Activated CD8-positive, alpha-beta T cell treated with anti-CD3 and anti-CD28 coated beads, Interleukin-2, amount 10 ng/mL, durations not matched to agents 7 days and 5 days (primary cell): ENCODE measurements around the gene ZBTB7C. TPM values are rescaled to one million over a fixed set of nuclear protein-coding genes. Genes with fewer than 3 reads are reported as not detected.

Experiments
- ATAC-seq: fragments of 150-1000 bp; cut with Tn5 transposase; one replicate; pipeline ENCODE4 v1.10.0; 2021; ENCODE audit warnings: moderate library complexity
- CTCF ChIA-PET: fragments of 350-600 bp; sonication (Branson Sonifier 250); formaldehyde crosslinking; loops from one replicate; lab custom pipeline; 2021; ENCODE audit warnings: antibody characterized with exemption; lab: Charles Lee
- POLR2A ChIA-PET: fragments of 350-600 bp; sonication (Branson Sonifier 250); formaldehyde crosslinking; loops from one replicate; lab custom pipeline; 2021; ENCODE audit warnings: antibody characterized with exemption; lab: Charles Lee
- DNase-seq: peaks from one replicate; pipeline ENCODE4 v3.0.0-alpha.2; 2020
- H3K27ac Mint-ChIP-seq: one replicate; pipeline ENCODE4 v1.8.0; 2021; ENCODE audit warnings: mild to moderate bottlenecking, mixed read lengths
- H3K27me3 Mint-ChIP-seq: one replicate; pipeline ENCODE4 v1.8.0; 2021; ENCODE audit warnings: low read depth, mixed read lengths
- H3K36me3 Mint-ChIP-seq: one replicate; pipeline ENCODE4 v1.8.0; 2021; ENCODE audit warnings: low read depth, mixed read lengths
- H3K4me1 Mint-ChIP-seq: one replicate; pipeline ENCODE4 v1.8.0; 2021; ENCODE audit warnings: low read depth, mixed read lengths
- H3K4me3 Mint-ChIP-seq: one replicate; pipeline ENCODE4 v1.8.0; 2021; ENCODE audit warnings: mild to moderate bottlenecking, mixed read lengths
- H3K9me3 Mint-ChIP-seq: one replicate; pipeline ENCODE4 v1.8.0; 2022; ENCODE audit warnings: mixed read lengths; ENCODE audit not compliant: insufficient read depth
- total RNA-seq, 2 experiments: library from RNA; stranded (reverse); gene quantifications; one replicate each; pipeline ENCODE4 v1.2.3, GENCODE V29; 2021

Gene ZBTB7C
- total RNA-seq = not detected

DNA sequence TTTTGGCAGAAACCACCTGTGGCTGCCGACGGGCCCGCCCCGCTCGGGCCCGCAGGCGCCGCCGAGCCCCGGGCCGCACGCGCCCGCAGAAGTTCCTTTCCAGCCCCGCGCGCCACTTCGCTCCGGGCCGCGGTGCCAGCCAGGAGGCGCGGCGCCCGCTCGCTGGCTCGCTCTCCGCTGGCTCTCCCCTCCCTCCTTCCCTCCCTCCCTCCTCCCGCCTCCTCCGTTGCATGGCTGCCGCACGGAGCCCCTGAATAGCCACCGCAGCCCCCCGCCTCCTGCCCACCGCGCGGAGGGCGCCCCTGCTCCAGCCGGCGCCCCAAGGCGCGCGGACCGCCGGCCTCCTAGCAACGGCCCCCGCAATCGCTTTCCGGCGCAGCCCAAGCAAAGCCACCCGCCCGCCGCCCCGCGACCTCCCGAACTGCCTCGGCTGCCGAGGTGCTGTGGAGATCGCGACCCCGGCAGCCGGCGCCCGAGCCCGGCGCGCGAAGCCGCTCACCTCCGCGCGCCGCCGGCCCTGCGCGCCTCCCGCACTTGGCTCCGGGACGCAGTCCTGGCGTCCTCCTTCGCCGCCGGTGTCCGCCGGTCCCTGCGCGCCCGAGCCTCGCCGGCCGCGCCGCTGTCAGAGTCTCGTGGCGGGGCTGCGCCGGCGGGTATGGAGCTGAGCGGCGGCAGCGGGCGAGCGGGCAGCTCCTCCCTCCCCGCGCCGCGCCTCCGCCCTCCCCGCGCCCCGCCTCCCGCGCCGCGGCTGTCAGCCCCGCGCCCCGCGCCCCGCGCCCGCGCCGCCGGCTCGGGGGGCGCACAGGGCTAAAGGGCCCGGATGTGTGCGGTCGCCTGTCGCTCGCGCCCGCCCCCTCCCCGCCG lies at the start of gene ZBTB7C:
Gene ZBTB7C, minus strand, starts transcription at position 657 of the 864 bp plus-strand sequence.
- Mint-ChIP-seq H3K27me3 (peaks cover 71% of the 10 kb centered on the region), H3K36me3 (peaks cover 3% of the 10 kb centered on the region), H3K9me3 (no peaks in the 10 kb centered on the region), H3K4me3 (peak within 1 kb of the TSS; percentile 60), H3K4me1 (peaks cover 15% of the 10 kb centered on the region), H3K27ac (peak within 1 kb of the TSS; percentile 25)
- POLR2A ChIA-PET = no interaction called here
- no peak for DNase-seq
- CTCF ChIA-PET = no interaction called here
- ATAC-seq = peak; percentile 57

GRCh38 chr18:48456838-48457237 lies 47.7 kb upstream of the ZBTB7C start:
- H3K4me1 Mint-ChIP-seq = peaks cover 20% of the 10 kb centered on the region
- H3K36me3 Mint-ChIP-seq = no peaks in the 10 kb centered on the region
- H3K27ac Mint-ChIP-seq = no peak overlapping the region
- H3K27me3 Mint-ChIP-seq = peaks cover 34% of the 10 kb centered on the region
- ATAC-seq (no peak), DNase-seq (no peak)
- CTCF ChIA-PET = interaction anchor here (4.0 kb wide), 1 partner anchor 11 kb away, joined by 24 read pairs; no protein-coding TSS in a partner anchor
- no peaks in the 10 kb centered on the region for H3K9me3 Mint-ChIP-seq
- H3K4me3 Mint-ChIP-seq = no peak overlapping the region
- POLR2A ChIA-PET = no interaction called here

GRCh38 chr18:48455555-48456478 lies 46.6 kb upstream of the ZBTB7C start:
- DNase-seq = peak; percentile 58
- ATAC-seq = peak; percentile 77
- no peaks in the 10 kb centered on the region for H3K9me3 Mint-ChIP-seq
- no peak overlapping the region for H3K27ac Mint-ChIP-seq
- POLR2A ChIA-PET = interaction anchor here (0.6 kb wide), 1 partner anchor 174 kb away, joined by 3 read pairs; no protein-coding TSS in a partner anchor
- CTCF ChIA-PET = interaction anchor here (4.0 kb wide), 1 partner anchor 10 kb away, joined by 24 read pairs; no protein-coding TSS in a partner anchor
- no peak overlapping the region for H3K4me3 Mint-ChIP-seq
- peaks cover 30% of the 10 kb centered on the region for H3K27me3 Mint-ChIP-seq
- peaks cover 20% of the 10 kb centered on the region for H3K4me1 Mint-ChIP-seq
- no peaks in the 10 kb centered on the region for H3K36me3 Mint-ChIP-seq

DNA sequence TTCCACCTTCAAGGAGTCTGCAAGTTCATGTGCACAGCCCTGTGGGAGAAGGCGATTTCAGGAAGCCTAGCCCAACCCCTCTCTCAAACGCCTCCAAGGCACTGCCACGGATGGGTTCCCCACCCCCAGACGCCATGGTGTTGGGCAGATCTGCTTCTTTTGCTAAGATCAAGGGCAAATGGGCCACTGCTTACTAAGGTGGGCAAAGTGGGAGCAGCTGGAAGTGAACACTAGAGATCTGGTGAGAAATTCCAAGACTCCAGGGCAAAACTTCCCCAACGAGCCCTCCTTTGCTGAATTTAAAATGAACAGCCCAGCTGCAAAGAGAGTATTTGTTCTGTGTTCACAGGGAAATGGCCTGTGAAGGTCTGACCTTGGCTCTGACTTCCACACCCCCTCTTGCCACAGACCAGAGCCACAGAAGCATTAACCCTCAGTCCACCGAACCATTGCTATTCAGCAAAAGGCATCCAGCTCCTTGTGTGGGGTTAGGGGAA lies 45.1 kb upstream of the ZBTB7C start:
- H3K27ac Mint-ChIP-seq = no peak overlapping the region
- no peaks in the 10 kb centered on the region for H3K9me3 Mint-ChIP-seq
- no peaks in the 10 kb centered on the region for H3K36me3 Mint-ChIP-seq
- ChIA-PET CTCF (interaction anchor here (4.0 kb wide), 1 partner anchor 9 kb away, joined by 24 read pairs; no protein-coding TSS in a partner anchor), POLR2A (no interaction called here)
- peaks cover 23% of the 10 kb centered on the region for H3K27me3 Mint-ChIP-seq
- no peak overlapping the region for H3K4me3 Mint-ChIP-seq
- no peak for ATAC-seq
- peaks cover 20% of the 10 kb centered on the region for H3K4me1 Mint-ChIP-seq
- no peak for DNase-seq

GRCh38 chr18:48453330-48454066 lies 44.3 kb upstream of the ZBTB7C start:
- Mint-ChIP-seq H3K9me3 (no peaks in the 10 kb centered on the region), H3K4me1 (peaks cover 20% of the 10 kb centered on the region), H3K27ac (no peak overlapping the region), H3K4me3 (no peak overlapping the region), H3K36me3 (no peaks in the 10 kb centered on the region), H3K27me3 (peaks cover 18% of the 10 kb centered on the region)
- DNase-seq = no peak
- CTCF ChIA-PET = interaction anchor here (4.0 kb wide), 1 partner anchor 8 kb away, joined by 24 read pairs; no protein-coding TSS in a partner anchor
- POLR2A ChIA-PET = no interaction called here
- no peak for ATAC-seq

DNA sequence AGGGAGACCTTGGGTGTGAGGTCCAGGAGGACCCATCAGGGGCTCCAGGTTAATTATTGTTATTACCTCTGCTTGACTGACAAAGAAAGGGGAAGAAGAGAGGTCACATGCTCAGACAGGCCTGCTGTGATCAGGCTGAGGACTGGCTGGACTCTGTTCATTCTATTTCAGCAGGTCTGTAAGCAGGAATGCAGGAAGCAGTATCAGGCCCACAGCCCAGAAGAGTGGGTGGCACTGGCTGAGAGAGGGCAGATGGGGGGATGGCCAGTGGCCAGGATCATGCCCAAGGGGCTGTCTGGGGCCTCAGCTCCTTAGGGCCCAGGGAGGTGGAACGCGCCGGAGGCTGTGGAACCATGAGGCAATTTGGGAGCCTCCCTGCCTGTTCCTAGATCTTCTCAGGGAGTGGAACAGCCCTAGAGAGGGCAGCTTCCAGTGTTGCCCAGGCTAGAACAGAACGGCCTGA lies 43.7 kb upstream of the ZBTB7C start:
- Mint-ChIP-seq H3K4me1 (peaks cover 20% of the 10 kb centered on the region), H3K4me3 (no peak overlapping the region), H3K9me3 (no peaks in the 10 kb centered on the region), H3K36me3 (no peaks in the 10 kb centered on the region), H3K27me3 (peaks cover 20% of the 10 kb centered on the region), H3K27ac (no peak overlapping the region)
- CTCF ChIA-PET = no interaction called here
- no peak for DNase-seq
- POLR2A ChIA-PET = no interaction called here
- ATAC-seq = no peak

- no peak for DNase-seq
- Mint-ChIP-seq H3K4me3 (no peak overlapping the region), H3K9me3 (no peaks in the 10 kb centered on the region), H3K36me3 (no peaks in the 10 kb centered on the region), H3K27ac (no peak overlapping the region), H3K27me3 (peaks cover 22% of the 10 kb centered on the region), H3K4me1 (peaks cover 14% of the 10 kb centered on the region)
- CTCF ChIA-PET = no interaction called here
- POLR2A ChIA-PET = no interaction called here
- no peak for ATAC-seq
Observed at GRCh38 chr18:48450685-48451084, 41.5 kb upstream of the ZBTB7C start.

- ATAC-seq (peak; percentile 84), DNase-seq (peak; percentile 76)
- no peaks in the 10 kb centered on the region for H3K36me3 Mint-ChIP-seq
- peaks cover 28% of the 10 kb centered on the region for H3K27me3 Mint-ChIP-seq
- ChIA-PET CTCF (interaction anchor here (0.9 to 4.3 kb wide), 6 partner anchors 9 to 674 kb away, joined by 3 to 25 read pairs (median 4); no protein-coding TSS in a partner anchor), POLR2A (no interaction called here)
- no peaks in the 10 kb centered on the region for H3K9me3 Mint-ChIP-seq
- no peak overlapping the region for H3K4me3 Mint-ChIP-seq
- no peak overlapping the region for H3K27ac Mint-ChIP-seq
- H3K4me1 Mint-ChIP-seq = peaks cover 6% of the 10 kb centered on the region
Observed at GRCh38 chr18:48446582-48447225, 37.5 kb upstream of the ZBTB7C start.

DNA sequence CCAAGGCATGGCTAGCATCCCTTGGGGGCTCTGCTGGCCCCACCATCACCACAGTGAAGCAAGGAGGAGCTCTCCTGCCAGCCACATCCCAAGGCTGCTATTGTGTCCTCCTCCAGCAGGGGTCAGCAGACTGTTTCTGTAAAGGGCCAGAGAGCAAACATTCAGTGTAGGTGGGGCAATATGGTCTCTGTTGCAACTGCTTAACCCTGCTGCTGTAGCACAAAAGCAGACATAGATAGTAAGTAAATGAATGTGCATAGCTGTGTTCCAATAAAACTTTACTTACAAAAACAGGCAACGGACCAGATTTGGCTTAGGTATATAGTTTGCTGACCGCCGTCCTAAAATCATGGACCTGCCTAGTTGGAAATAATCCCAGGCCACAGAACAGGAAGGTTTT lies 36.4 kb upstream of the ZBTB7C start:
- ATAC-seq (peak; percentile 81), DNase-seq (peak; percentile 81)
- H3K27ac Mint-ChIP-seq = no peak overlapping the region
- CTCF ChIA-PET = interaction anchor here (0.5 to 4.3 kb wide), 34 partner anchors 9 to 1117 kb away, joined by 3 to 25 read pairs (median 4); no protein-coding TSS in a partner anchor
- no peaks in the 10 kb centered on the region for H3K9me3 Mint-ChIP-seq
- POLR2A ChIA-PET = interaction anchor here (0.6 kb wide), 1 partner anchor 176 kb away, joined by 4 read pairs; no protein-coding TSS in a partner anchor
- H3K4me1 Mint-ChIP-seq = peaks cover 6% of the 10 kb centered on the region
- peaks cover 37% of the 10 kb centered on the region for H3K27me3 Mint-ChIP-seq
- no peaks in the 10 kb centered on the region for H3K36me3 Mint-ChIP-seq
- H3K4me3 Mint-ChIP-seq = no peak overlapping the region

DNA sequence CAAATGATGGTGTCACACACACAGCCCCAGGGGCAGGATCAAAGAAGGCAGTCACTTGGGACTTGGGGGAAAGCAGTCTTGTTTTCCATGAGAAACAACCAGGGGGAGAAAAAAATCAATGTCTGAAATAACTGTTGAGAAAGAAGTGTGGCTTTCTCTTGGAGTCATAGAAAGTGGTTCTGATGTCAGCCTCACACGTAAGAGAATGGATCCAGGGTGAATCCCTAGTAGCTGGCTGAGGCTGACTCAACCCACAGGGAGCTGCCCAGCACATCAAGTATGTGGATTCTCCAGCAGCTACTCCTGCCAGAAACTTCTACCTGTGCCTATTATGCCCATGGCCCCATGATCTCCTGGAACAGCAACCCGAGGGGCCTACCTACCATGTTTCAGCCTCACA lies 33.6 kb upstream of the ZBTB7C start:
- CTCF ChIA-PET = no interaction called here
- POLR2A ChIA-PET = no interaction called here
- H3K27ac Mint-ChIP-seq = no peak overlapping the region
- ATAC-seq = no peak
- no peak for DNase-seq
- no peaks in the 10 kb centered on the region for H3K9me3 Mint-ChIP-seq
- H3K4me3 Mint-ChIP-seq = no peak overlapping the region
- no peaks in the 10 kb centered on the region for H3K36me3 Mint-ChIP-seq
- peaks cover 43% of the 10 kb centered on the region for H3K27me3 Mint-ChIP-seq
- peaks cover 6% of the 10 kb centered on the region for H3K4me1 Mint-ChIP-seq
